GM19438 (cell line): ENCODE measurements around the gene WARS2.

Source experiments
- ATAC-seq: cut with Tn5 transposase; IDR thresholded peaks from one replicate; pipeline ENCODE4 v1.9.1; 2021; ENCODE audit warnings: low read depth; ENCODE audit not compliant: unreplicated experiment

The WARS2 gene

GRCh38 chr1:119086830-119087229 is 53.6 kb downstream of the WARS2 start:
- ATAC-seq = no peak

- ATAC-seq = no peak
Measured at GRCh38 chr1:119084798-119085197, 55.7 kb downstream of the WARS2 start.

- no peak for ATAC-seq
Measured at GRCh38 chr1:119083980-119084379, 56.5 kb downstream of the WARS2 start.

- ATAC-seq = no peak
Measured at GRCh38 chr1:119083479-119083878, 57.0 kb downstream of the WARS2 start.

GRCh38 chr1:119081700-119082099 is 58.8 kb downstream of the WARS2 start:
- no peak for ATAC-seq

GRCh38 chr1:119081267-119081666 is 59.2 kb downstream of the WARS2 start:
- no peak for ATAC-seq

GRCh38 chr1:119080586-119080985 is 59.9 kb downstream of the WARS2 start:
- no peak for ATAC-seq

- no peak for ATAC-seq
Measured at GRCh38 chr1:119079881-119080280, 60.6 kb downstream of the WARS2 start.

- ATAC-seq = no peak
Measured at GRCh38 chr1:119075614-119076013, 64.8 kb downstream of the WARS2 start.

GRCh38 chr1:119071321-119071720 is 69.1 kb downstream of the WARS2 start:
- no peak for ATAC-seq

- no peak for ATAC-seq
Measured at GRCh38 chr1:119069682-119070081, 70.8 kb downstream of the WARS2 start.

- ATAC-seq = no peak
Measured at GRCh38 chr1:119068427-119068826, 72.0 kb downstream of the WARS2 start.

- ATAC-seq = no peak
Measured at GRCh38 chr1:119061700-119062099, 78.8 kb downstream of the WARS2 start.

GRCh38 chr1:119055568-119055967 is 84.9 kb downstream of the WARS2 start:
- no peak for ATAC-seq

- no peak for ATAC-seq
Measured at GRCh38 chr1:119053917-119054316, 86.5 kb downstream of the WARS2 start.

GRCh38 chr1:119052267-119052666 is 88.2 kb downstream of the WARS2 start:
- ATAC-seq = no peak

GRCh38 chr1:119048624-119049404 is 91.6 kb downstream of the WARS2 start:
- ATAC-seq = no peak

GRCh38 chr1:119046785-119047438 is 93.5 kb downstream of the WARS2 start:
- no peak for ATAC-seq

- no peak for ATAC-seq
Measured at GRCh38 chr1:119046429-119046784, 94.0 kb downstream of the WARS2 start.

- no peak for ATAC-seq
Measured at GRCh38 chr1:119045096-119045746, 95.2 kb downstream of the WARS2 start.

- no peak for ATAC-seq
Measured at GRCh38 chr1:119040906-119041305, 99.5 kb downstream of the WARS2 start.

GRCh38 chr1:119040489-119040888 is 100.0 kb downstream of the WARS2 start:
- ATAC-seq = no peak
